NCI-H2107 treated with DMSO at 0.1 percent for 48 hours (cell line): ENCODE data around the gene TCEA3.

Experiments used
- DNase-seq: peaks from one replicate; lab custom pipeline; 2025; ENCODE audit not compliant: unreplicated experiment; lab: John Stamatoyannopoulos, UW

The TCEA3 gene

DNA sequence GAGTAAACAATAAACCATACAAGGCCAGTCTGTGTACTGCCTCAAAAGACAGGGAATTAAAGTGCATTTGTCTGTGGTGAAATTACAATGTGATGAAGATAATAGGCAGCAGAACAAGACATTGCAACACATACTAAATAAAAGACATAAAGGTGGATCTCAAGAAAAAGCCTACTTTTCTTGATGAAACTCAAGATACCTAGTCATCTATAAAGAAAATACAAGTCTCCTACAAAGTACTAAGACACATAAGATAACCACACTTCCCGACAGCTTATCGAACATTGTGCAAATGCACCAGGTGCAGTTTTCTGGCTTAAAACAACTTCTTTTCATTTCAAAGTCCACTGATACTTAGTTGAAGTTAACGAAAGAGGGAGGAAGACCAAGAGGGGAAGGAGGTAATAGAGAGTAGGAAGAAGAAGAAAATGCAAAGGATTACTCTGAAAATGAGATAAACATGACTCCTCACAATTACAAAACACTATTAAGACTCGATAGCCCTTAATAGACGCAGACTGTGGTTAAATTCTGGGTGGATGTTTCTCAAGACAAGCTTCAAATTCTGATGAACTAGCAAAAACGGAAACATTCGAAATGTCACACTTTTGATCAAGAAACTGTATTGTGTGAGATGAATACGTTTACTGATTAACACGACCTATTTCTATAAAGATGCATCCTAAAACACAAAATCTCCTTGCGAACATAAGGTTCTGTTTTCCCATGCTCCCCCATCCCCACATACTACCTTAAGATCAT, 82.4 kb downstream of the TCEA3 start:
- peak; percentile 38 for DNase-seq

GRCh38 chr1:23339632-23340031, 84.9 kb downstream of the TCEA3 start:
- no peak for DNase-seq

GRCh38 chr1:23337869-23338268, 86.7 kb downstream of the TCEA3 start:
- DNase-seq: no peak

- no peak for DNase-seq
These were observed 92.8 kb downstream of the TCEA3 start for GRCh38 chr1:23331713-23332112.
